OCI-LY7 (cell line): Measurements from ENCODE around the gene GLP1R. TPM values are rescaled to one million over a fixed set of nuclear protein-coding genes. Genes with fewer than 3 reads are reported as not detected.

Experiments used
- BruUV-seq: library from RNA; stranded (reverse); fragments of 400-500 nt; replicated peaks from 2 replicates; lab custom pipeline; 2021; lab: Mats Ljungman, UMichigan
- CTCF ChIA-PET: fragments of 300-600 bp; sonication (Branson Sonifier 250); formaldehyde crosslinking; loops from one replicate; lab custom pipeline; 2022; ENCODE audit warnings: antibody characterized with exemption; ENCODE audit not compliant: unreplicated experiment; lab: Charles Lee
- POLR2A ChIA-PET: fragments of 300-600 bp; sonication (Branson Sonifier 250); formaldehyde crosslinking; loops from one replicate; lab custom pipeline; 2022; ENCODE audit warnings: antibody characterized with exemption; lab: Charles Lee
- DNase-seq: peaks from one replicate; pipeline ENCODE4 v3.0.0-alpha.2; 2015; ENCODE audit warnings: low spot score
- H2AFZ ChIP-seq: fragments of 200-600 bp; sonication (generic), shearing (Covaris generic); 2 replicates; pipeline ENCODE4 v1.6.1; 2014; ENCODE audit warnings: mild to moderate bottlenecking, antibody characterized with exemption, low read length, moderate library complexity
- H3K27ac ChIP-seq: fragments of 200-600 bp; sonication (generic); 2 replicates; pipeline ENCODE4 v1.5.1; 2014; ENCODE audit warnings: mixed run types, low read depth, mild to moderate bottlenecking, moderate library complexity, low read length, inconsistent platforms; ENCODE audit not compliant: poor library complexity, severe bottlenecking
- H3K36me3 ChIP-seq: fragments of 200-600 bp; sonication (generic); 2 replicates; pipeline ENCODE4 v1.6.1; 2014; ENCODE audit warnings: mild to moderate bottlenecking, antibody characterized with exemption, low read length, moderate library complexity, mixed read lengths; ENCODE audit not compliant: insufficient read depth
- H3K4me1 ChIP-seq: fragments of 200-600 bp; sonication (generic); 2 replicates; pipeline ENCODE4 v1.5.1; 2014; ENCODE audit warnings: mild to moderate bottlenecking, low read length; ENCODE audit not compliant: insufficient read depth, poor library complexity, severe bottlenecking
- H3K4me2 ChIP-seq: fragments of 200-600 bp; sonication (generic); 2 replicates; pipeline ENCODE4 v1.6.1; 2014; ENCODE audit warnings: mild to moderate bottlenecking, low read length
- H3K4me3 ChIP-seq: fragments of 200-600 bp; sonication (generic); 2 replicates; pipeline ENCODE4 v1.5.1; 2014; ENCODE audit warnings: mild to moderate bottlenecking, low read depth, low read length; ENCODE audit not compliant: poor library complexity, severe bottlenecking
- H3K79me2 ChIP-seq: fragments of 200-600 bp; sonication (generic); 2 replicates; pipeline ENCODE4 v1.6.1; 2016; ENCODE audit warnings: low read depth, mild to moderate bottlenecking, low read length, moderate library complexity, mixed read lengths; ENCODE audit not compliant: insufficient read depth
- H3K9me2 ChIP-seq: fragments of 200-600 bp; sonication (generic); 2 replicates; pipeline ENCODE4 v1.6.1; 2016; ENCODE audit warnings: mild to moderate bottlenecking, low read length, mixed read lengths; ENCODE audit not compliant: insufficient read depth
- H3K9me3 ChIP-seq: fragments of 200-600 bp; sonication (generic); 2 replicates; pipeline ENCODE4 v1.6.1; 2014; ENCODE audit warnings: mild to moderate bottlenecking, mixed run types, low read length, mixed read lengths
- H4K20me1 ChIP-seq: fragments of 200-600 bp; sonication (generic); 2 replicates; pipeline ENCODE4 v1.6.1; 2014; ENCODE audit warnings: mild to moderate bottlenecking, antibody characterized with exemption, low read length, moderate library complexity, mixed read lengths; ENCODE audit not compliant: insufficient read depth
- EZH2phosphoT487 ChIP-seq: fragments of 200-600 bp; sonication (generic); IDR thresholded peaks from 2 replicates; pipeline ENCODE4 v1.6.1; 2018; ENCODE audit warnings: low read depth, borderline replicate concordance, mild to moderate bottlenecking, mixed run types, antibody characterized with exemption, low read length, moderate library complexity, mixed read lengths
- intact Hi-C: fragments of 100-400 bp; cut with micrococcal nuclease; formaldehyde crosslinking; loops from one replicate; pipeline ENCODE4 v1.10.0; 2022; ENCODE audit not compliant: unreplicated experiment
- total RNA-seq, 2 experiments: library from RNA; depleted of rRNA in 1 of 2; stranded (reverse); fragments of >200 nt in 1 of 2; shearing (Covaris generic) in 1 of 2; gene quantifications; 2 replicates each; pipeline ENCODE4 v1.2.3, GENCODE V29; 2014 to 2022
- TF ChIP-seq, protein P1 (sequence below): fragments of 200-600 bp; sonication (generic); conservative IDR thresholded peaks from 2 replicates; pipeline ENCODE4 v1.5.1; 2014; ENCODE audit warnings: mild to moderate bottlenecking, antibody characterized with exemption, low read length, moderate library complexity, mixed read lengths

GLP1R gene
- total RNA-seq, 2 experiments from 2014 or later, result not detected

GRCh38 chr6:39016839-39017546, 31.6 kb upstream of the GLP1R start:
- POLR2A ChIA-PET, result no interaction called here
- no peak for TF ChIP-seq EZH2phosphoT487
- TF ChIP-seq, protein P1, sequence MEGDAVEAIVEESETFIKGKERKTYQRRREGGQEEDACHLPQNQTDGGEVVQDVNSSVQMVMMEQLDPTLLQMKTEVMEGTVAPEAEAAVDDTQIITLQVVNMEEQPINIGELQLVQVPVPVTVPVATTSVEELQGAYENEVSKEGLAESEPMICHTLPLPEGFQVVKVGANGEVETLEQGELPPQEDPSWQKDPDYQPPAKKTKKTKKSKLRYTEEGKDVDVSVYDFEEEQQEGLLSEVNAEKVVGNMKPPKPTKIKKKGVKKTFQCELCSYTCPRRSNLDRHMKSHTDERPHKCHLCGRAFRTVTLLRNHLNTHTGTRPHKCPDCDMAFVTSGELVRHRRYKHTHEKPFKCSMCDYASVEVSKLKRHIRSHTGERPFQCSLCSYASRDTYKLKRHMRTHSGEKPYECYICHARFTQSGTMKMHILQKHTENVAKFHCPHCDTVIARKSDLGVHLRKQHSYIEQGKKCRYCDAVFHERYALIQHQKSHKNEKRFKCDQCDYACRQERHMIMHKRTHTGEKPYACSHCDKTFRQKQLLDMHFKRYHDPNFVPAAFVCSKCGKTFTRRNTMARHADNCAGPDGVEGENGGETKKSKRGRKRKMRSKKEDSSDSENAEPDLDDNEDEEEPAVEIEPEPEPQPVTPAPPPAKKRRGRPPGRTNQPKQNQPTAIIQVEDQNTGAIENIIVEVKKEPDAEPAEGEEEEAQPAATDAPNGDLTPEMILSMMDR, result no peak
- Histone ChIP-seq H2AFZ (no peak overlapping the region), H3K27ac (no peak overlapping the region), H3K79me2 (no peaks in the 10 kb centered on the region), H3K36me3 (no peaks in the 10 kb centered on the region), H3K9me3 (no peaks in the 10 kb centered on the region), H4K20me1 (no peaks in the 10 kb centered on the region), H3K4me2 (no peak overlapping the region), H3K9me2 (no peaks in the 10 kb centered on the region), H3K4me3 (no peak overlapping the region), H3K4me1 (no peaks in the 10 kb centered on the region)
- CTCF ChIA-PET, result no interaction called here
- intact Hi-C loops, result no loop called here
- BruUV-seq, result no TSS peak
- DNase-seq, result no peak

- H3K79me2 ChIP-seq, result no peaks in the 10 kb centered on the region
- H3K9me3 ChIP-seq, result no peaks in the 10 kb centered on the region
- no peak for DNase-seq
- ChIA-PET CTCF (no interaction called here), POLR2A (interaction anchor here (0.7 kb wide), 1 partner anchor 13 kb away, joined by 3 read pairs; no protein-coding TSS in a partner anchor)
- no peak overlapping the region for H3K4me3 ChIP-seq
- no peaks in the 10 kb centered on the region for H3K9me2 ChIP-seq
- no peak overlapping the region for H3K27ac ChIP-seq
- H4K20me1 ChIP-seq, result no peaks in the 10 kb centered on the region
- TF ChIP-seq EZH2phosphoT487, result no peak
- TF ChIP-seq, protein P1, result no peak
- BruUV-seq, result no TSS peak
- no peak overlapping the region for H2AFZ ChIP-seq
- intact Hi-C loops, result no loop called here
- H3K4me1 ChIP-seq, result no peaks in the 10 kb centered on the region
- H3K36me3 ChIP-seq, result no peaks in the 10 kb centered on the region
- no peak overlapping the region for H3K4me2 ChIP-seq
These were observed 31.1 kb upstream of the GLP1R start for GRCh38 chr6:39017547-39017880.

DNA sequence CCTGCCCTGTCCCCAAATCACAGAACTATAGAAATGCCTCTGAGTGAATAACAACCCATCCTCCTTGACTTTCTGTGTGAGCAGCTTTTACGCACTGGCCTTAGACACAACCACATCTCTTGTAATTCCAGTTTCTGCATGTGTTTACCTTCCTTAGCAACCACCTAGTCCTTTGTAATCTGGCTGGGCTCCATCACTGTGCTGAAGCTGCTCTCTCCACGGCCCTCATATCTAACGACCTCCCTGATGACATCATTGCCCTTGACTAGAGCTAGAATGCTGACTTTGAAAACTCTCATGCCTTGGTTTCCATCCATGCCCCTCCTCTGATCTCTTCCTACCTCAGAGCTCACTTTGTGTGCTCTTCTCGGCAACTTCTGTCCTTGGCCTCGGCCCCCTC, 30.5 kb upstream of the GLP1R start:
- POLR2A ChIA-PET, result interaction anchor here (0.5 to 0.7 kb wide), 2 partner anchors 12 to 346 kb away, joined by 3 read pairs; no protein-coding TSS in a partner anchor
- no peaks in the 10 kb centered on the region for H3K9me3 ChIP-seq
- H4K20me1 ChIP-seq, result no peaks in the 10 kb centered on the region
- no peaks in the 10 kb centered on the region for H3K9me2 ChIP-seq
- DNase-seq, result no peak
- CTCF ChIA-PET, result no interaction called here
- H3K79me2 ChIP-seq, result no peaks in the 10 kb centered on the region
- BruUV-seq, result no TSS peak
- intact Hi-C loops, result no loop called here
- TF ChIP-seq, protein P1, result no peak
- no peak for TF ChIP-seq EZH2phosphoT487
- no peak overlapping the region for H3K27ac ChIP-seq
- no peak overlapping the region for H3K4me2 ChIP-seq
- H3K4me1 ChIP-seq, result no peaks in the 10 kb centered on the region
- no peak overlapping the region for H3K4me3 ChIP-seq
- no peak overlapping the region for H2AFZ ChIP-seq
- H3K36me3 ChIP-seq, result no peaks in the 10 kb centered on the region
